ENCODE results near the gene EMP3.
"Not testable (repeated sequence)": the region's sequence is repeated elsewhere in the genome, so short reads cannot be mapped to it uniquely, and the experiment has no call there.

The EMP3 gene

DNA sequence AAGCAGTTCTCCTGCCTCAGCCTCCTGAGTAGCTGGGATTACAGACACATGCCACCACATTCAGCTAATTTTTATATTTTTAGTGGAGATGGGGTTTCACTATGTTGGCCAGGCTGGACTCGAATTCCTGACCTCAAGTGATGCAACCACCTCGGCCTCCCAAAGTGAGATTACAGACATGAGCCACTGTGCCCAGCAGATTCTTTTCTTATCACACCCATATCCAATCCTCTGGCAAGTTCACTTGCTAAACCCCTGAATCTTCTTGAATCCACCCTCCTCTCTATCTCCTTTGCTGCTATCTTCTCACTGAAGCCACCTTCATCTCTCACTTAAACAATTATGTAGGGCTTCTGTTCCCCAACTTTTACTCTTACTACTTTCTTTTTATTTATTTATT lies 20.8 kb downstream of the EMP3 start:
- no peak for DNase-seq (ENCODE audit: low spot score)

DNA sequence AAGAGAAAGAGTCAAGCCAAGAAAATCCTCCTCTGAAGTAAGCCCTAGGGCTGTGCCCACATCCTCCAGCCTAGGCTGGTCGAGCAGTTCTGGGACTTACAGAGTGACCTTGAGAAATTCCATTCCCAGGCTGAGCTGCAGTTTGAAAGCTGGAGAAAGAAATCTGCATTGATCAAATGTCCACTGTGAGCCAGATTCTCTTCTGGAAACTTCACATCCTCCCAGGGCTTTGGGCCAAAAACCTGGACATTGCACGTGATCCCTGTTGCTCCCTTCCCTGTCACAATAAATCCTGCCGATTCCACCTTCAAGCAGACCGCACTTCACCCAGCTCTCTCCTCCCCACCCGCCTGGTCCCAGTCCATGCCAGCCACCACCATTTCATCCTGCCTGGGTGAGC lies 22.7 kb downstream of the EMP3 start:
- no peak for DNase-seq (ENCODE audit: low spot score)

- DNase-seq (ENCODE audit: low spot score), result no peak
Measured at GRCh38 chr19:48348737-48349136, 23.4 kb downstream of the EMP3 start.

DNA sequence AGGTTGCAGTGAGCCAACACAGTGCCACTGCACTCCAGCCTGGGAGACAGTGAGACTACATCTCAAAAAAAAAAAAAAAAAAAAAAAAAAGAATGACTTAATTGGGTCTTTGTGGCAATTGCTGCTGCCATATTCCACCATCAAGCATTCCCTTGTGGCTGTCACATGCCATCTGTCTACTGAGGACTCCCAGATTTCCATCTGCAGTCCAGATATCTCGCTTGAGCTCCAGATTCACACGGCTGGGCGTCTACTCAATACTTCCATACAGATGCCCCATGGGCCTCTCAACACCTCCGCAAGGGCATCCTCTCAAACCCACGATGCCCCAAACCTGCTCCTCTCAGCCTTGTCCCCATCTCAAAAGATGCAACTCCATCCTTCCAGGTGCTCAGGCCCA lies 25.5 kb downstream of the EMP3 start:
- DNase-seq (ENCODE audit: low spot score), result no peak

- DNase-seq (ENCODE audit: low spot score), result no peak
Measured at GRCh38 chr19:48351341-48351752, 26.0 kb downstream of the EMP3 start.

GRCh38 chr19:48353677-48354076 lies 28.3 kb downstream of the EMP3 start:
- no peak for DNase-seq (ENCODE audit: low spot score)

GRCh38 chr19:48354332-48354992 lies 29.1 kb downstream of the EMP3 start:
- DNase-seq (ENCODE audit: low spot score), result no peak

DNA sequence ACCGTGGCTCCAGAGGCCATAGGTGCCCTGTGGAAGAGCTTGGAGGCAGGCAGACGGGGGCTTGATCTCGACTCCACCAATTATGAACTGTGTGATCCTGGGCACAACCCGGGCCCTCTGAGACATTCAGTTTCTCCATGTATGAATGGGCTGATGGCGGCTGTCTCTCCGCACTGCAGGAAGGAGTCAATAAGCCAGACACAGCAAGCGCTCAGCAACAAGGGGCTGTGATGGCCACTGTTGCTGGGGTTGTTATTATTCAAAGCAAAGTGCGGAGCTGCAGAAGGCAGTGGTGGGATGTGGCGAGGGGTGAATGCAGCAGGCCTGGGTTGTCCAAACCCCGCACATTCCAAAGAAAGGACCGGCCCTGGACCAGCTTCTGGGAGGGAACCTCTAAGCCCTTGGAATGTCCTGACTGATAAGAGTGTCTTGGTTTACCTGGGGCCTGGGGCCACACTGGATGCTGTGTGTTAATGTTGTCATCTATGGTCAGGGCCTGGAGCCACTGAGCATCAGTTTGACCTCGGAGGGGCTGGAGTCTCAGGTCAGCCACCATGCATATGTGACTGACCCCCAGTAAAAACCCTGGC lies 30.1 kb downstream of the EMP3 start:
- DNase-seq (ENCODE audit: low spot score), result no peak

GRCh38 chr19:48359123-48359522 lies 33.8 kb downstream of the EMP3 start:
- DNase-seq (ENCODE audit: low spot score), result no peak

DNA sequence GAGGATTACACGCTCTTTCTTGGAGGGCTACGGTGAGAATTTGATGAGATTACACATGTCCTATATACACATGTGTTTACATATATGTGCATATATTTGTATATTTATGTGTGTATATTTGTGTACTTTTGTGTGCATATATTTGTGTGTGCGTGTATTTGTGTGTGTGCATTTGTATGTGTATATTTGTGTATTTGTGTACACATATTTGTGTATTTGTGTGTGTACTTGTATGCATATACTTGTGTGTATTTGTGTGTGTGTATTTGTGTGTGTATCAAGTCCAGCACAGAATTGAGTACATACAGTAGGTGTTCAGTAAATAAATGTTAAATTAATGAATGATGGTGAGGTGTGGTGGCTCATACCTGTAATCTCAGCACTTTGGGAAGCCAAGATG lies 36.6 kb downstream of the EMP3 start:
- DNase-seq (ENCODE audit: low spot score), result no peak

GRCh38 chr19:48362716-48363499 lies 37.6 kb downstream of the EMP3 start:
- peak; percentile 90 for DNase-seq (ENCODE audit: low spot score)

DNA sequence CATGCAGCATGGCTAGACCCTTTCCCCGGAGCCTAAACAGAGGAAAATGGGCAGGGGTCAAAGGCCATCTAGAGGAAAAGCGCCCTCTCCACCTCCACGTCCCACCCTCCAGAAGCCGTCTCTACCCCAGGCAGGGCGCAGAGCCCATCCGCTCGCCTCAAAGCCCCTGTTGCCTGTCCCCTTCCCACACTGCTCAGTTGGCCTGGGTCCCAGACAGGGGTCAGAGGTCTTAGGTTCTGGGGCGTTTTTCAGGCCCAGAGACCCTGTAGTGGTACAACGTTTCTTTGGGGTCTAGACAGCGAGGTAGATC lies 38.1 kb downstream of the EMP3 start:
- no peak for DNase-seq (ENCODE audit: low spot score)

- DNase-seq (ENCODE audit: low spot score), result peak; percentile 97
Measured at GRCh38 chr19:48363810-48364597, 38.7 kb downstream of the EMP3 start, which contains the start of the genes SYNGR4 and TMEM143. Gene SYNGR4 (plus strand): TSS chr19:48364367. CDS start chr19:48365843, 1,476 bp downstream. Gene TMEM143 (minus strand): TSS chr19:48363940. CDS start chr19:48363920, 20 bp downstream.

GRCh38 chr19:48364598-48365348 lies 39.4 kb downstream of the EMP3 start:
- no peak for DNase-seq (ENCODE audit: low spot score)

DNA sequence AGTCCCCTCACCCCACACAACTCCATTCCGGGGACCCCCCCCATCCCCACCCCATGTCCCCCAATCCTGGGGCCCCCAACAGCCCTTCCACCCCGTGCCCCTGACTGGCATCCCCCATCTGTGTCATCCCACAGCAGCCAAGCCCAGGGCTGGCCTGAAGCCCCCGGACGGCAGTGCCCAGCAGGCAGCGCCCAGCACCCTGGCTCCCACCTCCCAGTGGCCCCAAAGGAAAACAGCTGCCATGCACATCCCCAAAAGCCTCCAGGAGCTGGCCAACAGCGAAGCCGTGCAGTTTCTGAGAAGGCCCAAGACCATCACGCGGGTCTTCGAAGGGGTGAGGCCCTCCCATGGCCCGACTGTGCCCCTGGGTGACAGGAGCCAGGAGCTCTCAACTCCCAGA lies 40.2 kb downstream of the EMP3 start:
- no peak for DNase-seq (ENCODE audit: low spot score)

DNA sequence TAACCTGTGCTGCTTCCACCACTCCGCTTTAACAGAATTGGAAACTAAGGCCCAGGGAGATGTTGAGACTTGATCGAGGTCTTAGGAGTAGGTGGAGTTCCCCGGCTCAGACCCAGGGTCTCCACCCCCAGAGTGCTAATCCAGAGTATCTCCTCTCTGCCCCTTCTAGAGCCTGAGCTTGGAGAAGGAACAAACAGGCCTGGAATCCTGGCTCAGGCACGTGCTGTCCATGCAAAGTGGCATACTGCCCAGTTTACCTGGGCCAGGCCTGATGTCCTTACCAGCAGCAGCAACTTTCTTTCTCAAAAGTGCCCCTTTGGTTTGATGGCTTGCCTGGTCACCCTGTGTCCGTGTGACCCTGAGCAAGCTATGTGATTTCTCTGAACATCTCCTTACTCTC lies 42.5 kb downstream of the EMP3 start:
- no peak for DNase-seq (ENCODE audit: low spot score)

DNA sequence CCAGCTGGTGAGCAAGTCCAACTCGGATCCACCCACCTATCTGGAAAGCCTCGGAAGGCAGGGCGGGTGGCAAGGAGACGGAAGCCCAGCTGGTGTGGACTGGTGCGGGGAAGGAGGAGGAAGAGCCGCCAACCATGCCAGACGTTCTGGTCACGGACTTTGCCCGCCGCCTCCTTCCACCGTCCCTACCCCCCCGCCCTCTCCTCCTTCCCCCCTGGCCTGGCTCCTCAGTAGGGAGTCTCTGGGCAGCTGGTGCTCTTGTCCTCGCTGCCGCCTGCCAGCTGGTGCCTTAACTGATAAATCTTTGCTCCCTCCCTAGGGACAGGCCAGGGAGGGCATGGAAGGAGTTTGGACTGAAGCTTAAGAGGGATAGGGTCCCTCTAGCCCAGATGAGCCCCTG lies 43.6 kb downstream of the EMP3 start:
- peak; percentile 55 for DNase-seq (ENCODE audit: low spot score)

- DNase-seq (ENCODE audit: low spot score), result no peak
Measured at GRCh38 chr19:48370955-48371354, 45.6 kb downstream of the EMP3 start.

- DNase-seq (ENCODE audit: low spot score), result no peak
Measured at GRCh38 chr19:48371367-48371766, 46.0 kb downstream of the EMP3 start.

GRCh38 chr19:48371771-48372170 lies 46.4 kb downstream of the EMP3 start:
- DNase-seq (ENCODE audit: low spot score), result not testable (repeated sequence)

- DNase-seq (ENCODE audit: low spot score), result no peak
Measured at GRCh38 chr19:48372904-48373303, 47.6 kb downstream of the EMP3 start.

Data from SK-N-DZ (cell line).